ENCODE measurements around the gene TIGD6.

The TIGD6 gene

GRCh38 chr5:149960272-149961185 is 39.9 kb downstream of the TIGD6 start, which contains the start of gene SLC26A2:
TSS of gene SLC26A2 (plus strand) at chr5:149960758. CDS start at chr5:149977653, 16,895 bp downstream.
- Histone ChIP-seq H3K9me3 (ENCODE audit: control insufficient read depth, low read length) (no peaks in the 10 kb centered on the region), H3K4me3 (ENCODE audit: insufficient read depth, low read depth, low read length, poor library complexity, severe bottlenecking) (peak within 1 kb of the TSS; percentile 89), H3K4me1 (ENCODE audit: control insufficient read depth, insufficient read depth, low read length, poor library complexity, severe bottlenecking) (peaks cover 13% of the 10 kb centered on the region), H3K36me3 (ENCODE audit: control insufficient read depth, insufficient read depth, low read length) (no peaks in the 10 kb centered on the region), H3K27me3 (replicated peaks; ENCODE audit: control insufficient read depth, insufficient read depth, low read length, poor library complexity, severe bottlenecking) (no peaks in the 10 kb centered on the region), H3K27ac (ENCODE audit: insufficient read depth, low read length, poor library complexity, severe bottlenecking) (peak within 1 kb of the TSS; percentile 68)
- DNase-seq = peak; percentile 85 to 93 (median 90)

DNA sequence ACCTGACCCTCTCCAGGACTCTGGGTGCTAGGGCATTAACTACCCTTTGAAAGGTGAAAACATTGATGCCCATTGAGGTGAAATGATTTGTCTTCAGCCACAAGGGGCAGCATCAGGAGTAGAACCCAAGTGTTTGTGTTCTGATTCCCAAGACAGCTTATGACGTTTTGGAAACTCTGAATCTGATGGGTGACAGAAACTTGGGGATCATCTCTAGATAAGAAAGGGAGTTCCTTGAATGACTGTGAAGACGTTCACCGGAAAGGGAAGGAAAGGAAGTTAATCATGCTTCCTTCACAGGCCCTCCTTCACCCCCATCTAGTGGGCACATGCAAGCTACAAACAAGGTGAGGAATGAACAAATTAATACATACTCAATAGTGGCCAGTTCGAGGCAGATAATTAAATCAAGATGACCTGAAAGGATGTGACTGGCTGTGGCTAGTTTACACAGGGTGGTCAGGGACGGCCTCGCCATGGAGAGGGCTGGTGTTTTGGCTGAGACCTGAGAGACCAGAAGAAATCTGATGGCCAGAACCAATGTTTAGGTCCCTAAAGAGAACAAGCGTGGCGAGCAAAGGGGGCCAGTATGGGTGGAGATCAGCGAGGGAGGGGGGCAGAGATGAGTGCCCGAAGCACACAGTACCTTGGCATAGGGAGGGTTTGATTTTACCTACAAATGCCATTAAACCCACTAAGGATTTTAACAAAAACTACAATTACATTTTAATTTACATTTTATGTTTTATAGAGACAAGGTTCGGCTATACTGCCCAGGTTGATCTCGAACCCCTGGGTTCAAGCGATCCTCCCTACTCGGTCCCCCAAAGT is 40.8 kb downstream of the TIGD6 start:
- no peaks in the 10 kb centered on the region for H3K36me3 ChIP-seq (ENCODE audit: control insufficient read depth, insufficient read depth, low read length)
- DNase-seq = peak; percentile 9 to 16 (median 14)
- no peaks in the 10 kb centered on the region for H3K9me3 ChIP-seq (ENCODE audit: control insufficient read depth, low read length)
- H3K4me3 ChIP-seq (ENCODE audit: insufficient read depth, low read depth, low read length, poor library complexity, severe bottlenecking) = peak overlapping the region; percentile 89
- H3K27ac ChIP-seq (ENCODE audit: insufficient read depth, low read length, poor library complexity, severe bottlenecking) = peak overlapping the region; percentile 68
- no peaks in the 10 kb centered on the region for H3K27me3 ChIP-seq (replicated peaks; ENCODE audit: control insufficient read depth, insufficient read depth, low read length, poor library complexity, severe bottlenecking)
- H3K4me1 ChIP-seq (ENCODE audit: control insufficient read depth, insufficient read depth, low read length, poor library complexity, severe bottlenecking) = peaks cover 13% of the 10 kb centered on the region

- H3K27me3 ChIP-seq (replicated peaks; ENCODE audit: control insufficient read depth, insufficient read depth, low read length, poor library complexity, severe bottlenecking) = no peaks in the 10 kb centered on the region
These were observed 42.6 kb downstream of the TIGD6 start for GRCh38 chr5:149957855-149958254.

DNA sequence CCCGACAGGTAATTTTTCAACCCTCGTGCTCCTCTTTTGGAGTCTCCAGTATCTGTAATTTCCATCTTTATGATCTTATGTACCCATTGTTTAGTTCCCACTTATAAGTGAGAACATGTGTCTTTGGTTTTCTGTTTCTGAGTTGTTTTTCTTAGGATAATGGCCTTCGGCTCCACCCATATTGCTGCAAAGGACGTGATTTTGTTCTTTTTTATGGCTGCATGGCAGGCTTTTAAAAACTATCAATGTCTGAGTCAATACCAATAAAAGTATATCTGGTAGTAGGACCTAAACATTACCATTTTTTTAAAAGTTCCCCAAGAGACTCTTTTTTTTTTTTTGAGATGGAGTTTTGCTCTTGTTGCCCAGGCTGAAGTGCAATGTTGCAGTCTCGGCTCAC is 43.8 kb downstream of the TIGD6 start:
- Histone ChIP-seq H3K27ac (ENCODE audit: insufficient read depth, low read length, poor library complexity, severe bottlenecking) (no peak overlapping the region), H3K27me3 (replicated peaks; ENCODE audit: control insufficient read depth, insufficient read depth, low read length, poor library complexity, severe bottlenecking) (no peaks in the 10 kb centered on the region), H3K36me3 (ENCODE audit: control insufficient read depth, insufficient read depth, low read length) (no peaks in the 10 kb centered on the region), H3K4me1 (ENCODE audit: control insufficient read depth, insufficient read depth, low read length, poor library complexity, severe bottlenecking) (peaks cover 13% of the 10 kb centered on the region), H3K4me3 (ENCODE audit: insufficient read depth, low read depth, low read length, poor library complexity, severe bottlenecking) (no peak overlapping the region), H3K9me3 (ENCODE audit: control insufficient read depth, low read length) (no peaks in the 10 kb centered on the region)
- no peak for DNase-seq

More at GRCh38 chr5:149957855-149958254, 42.6 kb downstream of the TIGD6 start:
- H3K36me3 ChIP-seq (ENCODE audit: control insufficient read depth, insufficient read depth, low read length) = no peaks in the 10 kb centered on the region
- no peak for DNase-seq
- no peak overlapping the region for H3K27ac ChIP-seq (ENCODE audit: insufficient read depth, low read length, poor library complexity, severe bottlenecking)
- no peaks in the 10 kb centered on the region for H3K9me3 ChIP-seq (ENCODE audit: control insufficient read depth, low read length)
- H3K4me1 ChIP-seq (ENCODE audit: control insufficient read depth, insufficient read depth, low read length, poor library complexity, severe bottlenecking) = peaks cover 13% of the 10 kb centered on the region
- H3K4me3 ChIP-seq (ENCODE audit: insufficient read depth, low read depth, low read length, poor library complexity, severe bottlenecking) = no peak overlapping the region

DNA sequence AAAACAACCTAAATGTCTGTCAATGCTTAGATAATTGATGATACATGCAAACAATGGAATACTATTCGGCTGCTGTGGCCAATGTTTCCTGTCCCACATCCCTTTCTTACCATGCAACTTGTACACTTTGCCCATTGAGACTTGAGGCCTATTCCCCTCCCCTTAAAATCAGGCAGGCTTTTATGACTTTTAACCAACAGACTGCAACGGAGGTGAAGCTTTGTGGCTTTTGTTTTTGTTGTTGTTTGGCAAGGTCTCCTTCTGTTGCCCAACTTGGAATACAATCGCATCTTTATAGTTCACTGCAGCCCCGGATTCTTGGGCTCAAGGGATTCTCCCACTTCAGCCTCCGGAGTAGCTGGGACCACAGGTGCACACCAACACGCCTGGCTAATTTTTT is 45.7 kb downstream of the TIGD6 start:
- no peaks in the 10 kb centered on the region for H3K27me3 ChIP-seq (replicated peaks; ENCODE audit: control insufficient read depth, insufficient read depth, low read length, poor library complexity, severe bottlenecking)
- H3K4me3 ChIP-seq (ENCODE audit: insufficient read depth, low read depth, low read length, poor library complexity, severe bottlenecking) = no peak overlapping the region
- no peaks in the 10 kb centered on the region for H3K9me3 ChIP-seq (ENCODE audit: control insufficient read depth, low read length)
- peaks cover 4% of the 10 kb centered on the region for H3K4me1 ChIP-seq (ENCODE audit: control insufficient read depth, insufficient read depth, low read length, poor library complexity, severe bottlenecking)
- H3K27ac ChIP-seq (ENCODE audit: insufficient read depth, low read length, poor library complexity, severe bottlenecking) = no peak overlapping the region
- no peaks in the 10 kb centered on the region for H3K36me3 ChIP-seq (ENCODE audit: control insufficient read depth, insufficient read depth, low read length)
- DNase-seq = no peak

- DNase-seq = no peak
These were observed 46.9 kb downstream of the TIGD6 start for GRCh38 chr5:149953436-149954121.

GRCh38 chr5:149951138-149951749 is 49.2 kb downstream of the TIGD6 start:
- no peaks in the 10 kb centered on the region for H3K36me3 ChIP-seq (ENCODE audit: control insufficient read depth, insufficient read depth, low read length)
- DNase-seq = no peak
- H3K4me1 ChIP-seq (ENCODE audit: control insufficient read depth, insufficient read depth, low read length, poor library complexity, severe bottlenecking) = no peaks in the 10 kb centered on the region
- H3K9me3 ChIP-seq (ENCODE audit: control insufficient read depth, low read length) = no peaks in the 10 kb centered on the region
- no peak overlapping the region for H3K4me3 ChIP-seq (ENCODE audit: insufficient read depth, low read depth, low read length, poor library complexity, severe bottlenecking)
- H3K27me3 ChIP-seq (replicated peaks; ENCODE audit: control insufficient read depth, insufficient read depth, low read length, poor library complexity, severe bottlenecking) = no peaks in the 10 kb centered on the region
- no peak overlapping the region for H3K27ac ChIP-seq (ENCODE audit: insufficient read depth, low read length, poor library complexity, severe bottlenecking)

More at GRCh38 chr5:149953436-149954121, 46.9 kb downstream of the TIGD6 start:
- Histone ChIP-seq H3K9me3 (ENCODE audit: control insufficient read depth, low read length) (no peaks in the 10 kb centered on the region), H3K4me1 (ENCODE audit: control insufficient read depth, insufficient read depth, low read length, poor library complexity, severe bottlenecking) (no peaks in the 10 kb centered on the region), H3K36me3 (ENCODE audit: control insufficient read depth, insufficient read depth, low read length) (no peaks in the 10 kb centered on the region), H3K27me3 (replicated peaks; ENCODE audit: control insufficient read depth, insufficient read depth, low read length, poor library complexity, severe bottlenecking) (no peaks in the 10 kb centered on the region), H3K4me3 (ENCODE audit: insufficient read depth, low read depth, low read length, poor library complexity, severe bottlenecking) (no peak overlapping the region), H3K27ac (ENCODE audit: insufficient read depth, low read length, poor library complexity, severe bottlenecking) (no peak overlapping the region)

DNA sequence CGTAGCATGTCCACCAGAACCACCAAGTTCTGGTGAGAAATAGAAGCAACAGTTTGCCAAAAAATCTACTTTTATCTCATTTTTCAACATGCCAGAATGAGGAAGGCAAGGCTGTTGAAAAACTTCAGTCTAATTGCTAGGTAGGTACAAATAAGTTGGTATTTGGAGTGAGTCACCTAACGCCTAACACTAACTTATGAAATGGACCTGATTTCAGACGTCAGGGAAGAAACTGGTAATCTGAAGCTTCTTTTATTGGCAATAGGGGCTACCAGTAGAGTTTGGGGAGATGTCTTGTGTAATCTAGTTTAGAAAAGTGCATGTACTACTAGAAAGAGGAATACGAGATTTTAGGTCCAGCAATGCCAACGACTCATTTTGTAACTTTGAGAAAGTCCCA is 51.5 kb downstream of the TIGD6 start:
- no peak overlapping the region for H3K4me3 ChIP-seq (ENCODE audit: insufficient read depth, low read depth, low read length, poor library complexity, severe bottlenecking)
- no peaks in the 10 kb centered on the region for H3K36me3 ChIP-seq (ENCODE audit: control insufficient read depth, insufficient read depth, low read length)
- H3K9me3 ChIP-seq (ENCODE audit: control insufficient read depth, low read length) = no peaks in the 10 kb centered on the region
- H3K4me1 ChIP-seq (ENCODE audit: control insufficient read depth, insufficient read depth, low read length, poor library complexity, severe bottlenecking) = no peaks in the 10 kb centered on the region
- H3K27ac ChIP-seq (ENCODE audit: insufficient read depth, low read length, poor library complexity, severe bottlenecking) = no peak overlapping the region
- no peaks in the 10 kb centered on the region for H3K27me3 ChIP-seq (replicated peaks; ENCODE audit: control insufficient read depth, insufficient read depth, low read length, poor library complexity, severe bottlenecking)
- DNase-seq = no peak

DNA sequence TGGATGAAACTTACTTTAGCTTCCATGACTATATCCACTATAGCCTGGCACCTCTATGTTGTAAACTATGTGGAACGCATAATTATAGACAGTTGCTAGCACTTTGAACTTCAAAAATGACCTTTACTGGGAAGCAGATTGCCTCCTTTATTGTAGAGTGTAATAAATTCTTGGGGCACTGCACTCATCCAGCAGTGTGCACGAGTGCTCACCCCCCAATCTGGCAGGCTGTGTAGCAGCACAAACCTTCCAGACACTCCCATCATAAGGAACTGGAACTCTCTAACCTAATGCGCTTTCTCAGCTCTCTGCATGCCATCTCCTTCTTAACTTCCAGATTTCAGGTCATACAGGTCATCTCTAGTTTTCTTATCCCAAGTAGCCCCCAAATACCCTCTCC is 54.3 kb downstream of the TIGD6 start:
- no peaks in the 10 kb centered on the region for H3K4me1 ChIP-seq (ENCODE audit: control insufficient read depth, insufficient read depth, low read length, poor library complexity, severe bottlenecking)
- no peaks in the 10 kb centered on the region for H3K36me3 ChIP-seq (ENCODE audit: control insufficient read depth, insufficient read depth, low read length)
- no peak overlapping the region for H3K4me3 ChIP-seq (ENCODE audit: insufficient read depth, low read depth, low read length, poor library complexity, severe bottlenecking)
- DNase-seq = no peak
- no peak overlapping the region for H3K27ac ChIP-seq (ENCODE audit: insufficient read depth, low read length, poor library complexity, severe bottlenecking)
- no peaks in the 10 kb centered on the region for H3K27me3 ChIP-seq (replicated peaks; ENCODE audit: control insufficient read depth, insufficient read depth, low read length, poor library complexity, severe bottlenecking)
- H3K9me3 ChIP-seq (ENCODE audit: control insufficient read depth, low read length) = no peaks in the 10 kb centered on the region

Measured in effector memory CD4-positive, alpha-beta T cell (primary cell).